ENCODE measurements around the gene MMP14. TPM values are rescaled to one million over a fixed set of nuclear protein-coding genes. Genes with fewer than 3 reads are reported as not detected.

The MMP14 gene
- total and polyA plus RNA-seq, 2 of the 13 experiments (the other 11 are each of a cell fraction or from before 2014, with no cell fraction given), result 5.2 to 9.8 TPM

GRCh38 chr14:22861651-22862050 is 25.3 kb downstream of the MMP14 start (continued):
- TF ChIP-seq ZFX (CRISPR knock-in tag; IDR thresholded peaks at IDR 0.05; ENCODE audit: low read depth) (no peak), SNAPC2 (CRISPR knock-in tag; IDR thresholded peaks at IDR 0.05) (no peak), ZNF512 (CRISPR knock-in tag; IDR thresholded peaks at IDR 0.05) (no peak), MED8 (CRISPR knock-in tag; IDR thresholded peaks at IDR 0.05; ENCODE audit: insufficient replicate concordance) (no peak), FOXP4 (CRISPR knock-in tag; IDR thresholded peaks at IDR 0.05) (0 out of 2 replicates have a peak, but pooled peaks have one; percentile 12), HDAC1 (CRISPR knock-in tag; IDR thresholded peaks at IDR 0.05) (no peak), SP140L (CRISPR knock-in tag; IDR thresholded peaks at IDR 0.05; ENCODE audit: borderline replicate concordance) (no peak), ZNF512B (CRISPR knock-in tag; IDR thresholded peaks at IDR 0.05; ENCODE audit: borderline replicate concordance) (no peak), SUZ12 (IDR thresholded peaks at IDR 0.05; ENCODE audit: low read depth, low read length) (no peak), TCF7 (IDR thresholded peaks at IDR 0.05; ENCODE audit: low read depth) (0 out of 2 replicates have a peak, but pooled peaks have one; percentile 10), RXRA (CRISPR knock-in tag; IDR thresholded peaks at IDR 0.05) (no peak), CBFB (CRISPR knock-in tag; IDR thresholded peaks at IDR 0.05) (no peak), GATAD1 (CRISPR knock-in tag; IDR thresholded peaks at IDR 0.05) (no peak), AKNA (CRISPR knock-in tag; IDR thresholded peaks at IDR 0.05; ENCODE audit: borderline replicate concordance) (no peak), HDAC2 (CRISPR knock-in tag; IDR thresholded peaks at IDR 0.05) (peak; percentile 15; the same call in 1 of the 2 replicates), ETV6 (CRISPR knock-in tag; conservative IDR thresholded peaks at IDR 0.05) (no peak)
